IPS-15b (cell line): ENCODE measurements around the gene PLCL2.

Source experiments
- H3K27me3 ChIP-seq: one replicate; pipeline ENCODE4 v1.6.1; 2013; ENCODE audit warnings: low read length; ENCODE audit not compliant: control insufficient read depth, insufficient read depth
- H3K36me3 ChIP-seq: one replicate; pipeline ENCODE4 v1.6.1; 2013; ENCODE audit warnings: low read length; ENCODE audit not compliant: control insufficient read depth, insufficient read depth
- H3K4me1 ChIP-seq: one replicate; pipeline ENCODE4 v1.6.1; 2013; ENCODE audit warnings: mild to moderate bottlenecking, low read length; ENCODE audit not compliant: control insufficient read depth, insufficient read depth
- H3K4me3 ChIP-seq: one replicate; pipeline ENCODE4 v1.5.1; 2013; ENCODE audit warnings: low read depth, low read length
- H3K9ac ChIP-seq: one replicate; pipeline ENCODE4 v1.6.1; 2013; ENCODE audit warnings: low read depth, mild to moderate bottlenecking, low read length
- H3K9me3 ChIP-seq: one replicate; pipeline ENCODE4 v1.6.1; 2013; ENCODE audit warnings: mild to moderate bottlenecking, low read length; ENCODE audit not compliant: control insufficient read depth, insufficient read depth

PLCL2 gene

GRCh38 chr3:17032407-17033034 lies 147.8 kb downstream of the PLCL2 start:
- no peak overlapping the region for H3K4me3 ChIP-seq
- no peaks in the 10 kb centered on the region for H3K36me3 ChIP-seq
- H3K9ac ChIP-seq = no peak overlapping the region
- no peaks in the 10 kb centered on the region for H3K27me3 ChIP-seq
- H3K9me3 ChIP-seq = no peaks in the 10 kb centered on the region
- H3K4me1 ChIP-seq = peaks cover 7% of the 10 kb centered on the region

GRCh38 chr3:17033516-17034168 lies 148.9 kb downstream of the PLCL2 start:
- H3K36me3 ChIP-seq = no peaks in the 10 kb centered on the region
- H3K9ac ChIP-seq = no peak overlapping the region
- no peak overlapping the region for H3K4me3 ChIP-seq
- no peaks in the 10 kb centered on the region for H3K27me3 ChIP-seq
- H3K4me1 ChIP-seq = peaks cover 5% of the 10 kb centered on the region
- no peaks in the 10 kb centered on the region for H3K9me3 ChIP-seq

GRCh38 chr3:17035033-17035432 lies 150.3 kb downstream of the PLCL2 start:
- H3K9me3 ChIP-seq = no peaks in the 10 kb centered on the region
- H3K27me3 ChIP-seq = no peaks in the 10 kb centered on the region
- H3K9ac ChIP-seq = no peak overlapping the region
- peaks cover 5% of the 10 kb centered on the region for H3K4me1 ChIP-seq
- no peak overlapping the region for H3K4me3 ChIP-seq
- H3K36me3 ChIP-seq = no peaks in the 10 kb centered on the region

- no peaks in the 10 kb centered on the region for H3K9me3 ChIP-seq
- no peaks in the 10 kb centered on the region for H3K36me3 ChIP-seq
- peaks cover 5% of the 10 kb centered on the region for H3K4me1 ChIP-seq
- H3K9ac ChIP-seq = no peak overlapping the region
- no peak overlapping the region for H3K4me3 ChIP-seq
- no peaks in the 10 kb centered on the region for H3K27me3 ChIP-seq
These were observed 151.2 kb downstream of the PLCL2 start for GRCh38 chr3:17035966-17036365.

GRCh38 chr3:17038141-17038540 lies 153.4 kb downstream of the PLCL2 start:
- no peaks in the 10 kb centered on the region for H3K4me1 ChIP-seq
- no peak overlapping the region for H3K9ac ChIP-seq
- H3K4me3 ChIP-seq = no peak overlapping the region
- H3K9me3 ChIP-seq = no peaks in the 10 kb centered on the region
- no peaks in the 10 kb centered on the region for H3K27me3 ChIP-seq
- H3K36me3 ChIP-seq = no peaks in the 10 kb centered on the region

GRCh38 chr3:17038900-17039553 lies 154.3 kb downstream of the PLCL2 start:
- H3K4me3 ChIP-seq = no peak overlapping the region
- H3K9me3 ChIP-seq = no peaks in the 10 kb centered on the region
- H3K36me3 ChIP-seq = no peaks in the 10 kb centered on the region
- no peaks in the 10 kb centered on the region for H3K4me1 ChIP-seq
- no peak overlapping the region for H3K9ac ChIP-seq
- H3K27me3 ChIP-seq = no peaks in the 10 kb centered on the region

GRCh38 chr3:17039594-17039993 lies 154.8 kb downstream of the PLCL2 start:
- Histone ChIP-seq H3K27me3 (no peaks in the 10 kb centered on the region), H3K4me1 (no peaks in the 10 kb centered on the region), H3K4me3 (no peak overlapping the region), H3K9me3 (no peaks in the 10 kb centered on the region), H3K36me3 (no peaks in the 10 kb centered on the region), H3K9ac (no peak overlapping the region)

GRCh38 chr3:17040322-17040989 lies 155.7 kb downstream of the PLCL2 start:
- no peaks in the 10 kb centered on the region for H3K27me3 ChIP-seq
- H3K9ac ChIP-seq = no peak overlapping the region
- no peaks in the 10 kb centered on the region for H3K9me3 ChIP-seq
- no peaks in the 10 kb centered on the region for H3K36me3 ChIP-seq
- H3K4me3 ChIP-seq = no peak overlapping the region
- H3K4me1 ChIP-seq = no peaks in the 10 kb centered on the region

- Histone ChIP-seq H3K4me3 (no peak overlapping the region), H3K4me1 (no peaks in the 10 kb centered on the region), H3K9me3 (no peaks in the 10 kb centered on the region), H3K9ac (no peak overlapping the region), H3K27me3 (no peaks in the 10 kb centered on the region), H3K36me3 (no peaks in the 10 kb centered on the region)
These were observed 156.2 kb downstream of the PLCL2 start for GRCh38 chr3:17040990-17041377.

GRCh38 chr3:17044855-17045254 lies 160.1 kb downstream of the PLCL2 start:
- no peaks in the 10 kb centered on the region for H3K9me3 ChIP-seq
- H3K36me3 ChIP-seq = no peaks in the 10 kb centered on the region
- H3K4me3 ChIP-seq = no peak overlapping the region
- H3K4me1 ChIP-seq = peaks cover 9% of the 10 kb centered on the region
- H3K27me3 ChIP-seq = no peaks in the 10 kb centered on the region
- H3K9ac ChIP-seq = no peak overlapping the region

- no peaks in the 10 kb centered on the region for H3K27me3 ChIP-seq
- no peak overlapping the region for H3K9ac ChIP-seq
- H3K36me3 ChIP-seq = no peaks in the 10 kb centered on the region
- peaks cover 9% of the 10 kb centered on the region for H3K4me1 ChIP-seq
- no peak overlapping the region for H3K4me3 ChIP-seq
- H3K9me3 ChIP-seq = no peaks in the 10 kb centered on the region
These were observed 160.9 kb downstream of the PLCL2 start for GRCh38 chr3:17045705-17046104.
